ENCODE data around the gene HMSD. TPM values are rescaled to one million over a fixed set of nuclear protein-coding genes. Genes with fewer than 3 reads are reported as not detected.
"Not testable (repeated sequence)": the region's sequence is repeated elsewhere in the genome, so short reads cannot be mapped to it uniquely, and the experiment has no call there.

The HMSD gene
- polyA plus RNA-seq, 6 donors from 2014 or later = not detected

DNA sequence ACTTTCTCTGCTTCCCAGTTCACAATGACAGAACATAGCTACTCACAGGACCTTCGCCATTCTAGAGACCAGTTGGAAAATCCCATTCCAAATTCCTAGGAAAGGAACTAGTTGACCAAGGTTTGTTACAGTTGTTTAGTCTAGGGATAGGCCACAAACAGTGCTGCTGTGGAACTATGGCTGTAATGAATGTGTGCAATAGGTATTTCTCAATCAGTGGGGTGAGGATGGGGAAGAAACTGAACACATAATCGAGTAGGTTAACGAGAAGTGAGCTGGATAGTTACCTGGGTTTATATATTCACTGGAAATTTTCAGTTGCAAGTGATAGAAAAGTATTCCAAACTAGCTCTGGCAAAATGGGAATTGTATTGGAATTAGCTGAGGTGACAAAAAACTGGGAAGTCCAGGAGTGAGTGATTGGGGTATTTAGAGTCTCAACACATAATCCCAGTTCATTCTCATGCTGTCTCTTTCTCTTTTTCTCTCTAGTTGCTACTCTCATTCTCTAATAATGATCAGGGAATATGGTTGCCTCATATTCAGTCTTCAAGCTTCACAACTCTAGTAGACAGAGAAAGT lies 18.2 kb upstream of the HMSD start:
- ATAC-seq (ENCODE audit: low read depth in 2 of 2) (no peak), DNase-seq (no peak)
- Mint-ChIP-seq H3K27ac (no peak overlapping the region), H3K9me3 (no peaks in the 10 kb centered on the region), H3K4me1 (peaks cover 0 to 7% (median 0%) of the 10 kb centered on the region in 3 donors), H3K4me3 (no peak overlapping the region), H3K36me3 (no peaks in the 10 kb centered on the region), H3K27me3 (peaks cover 0 to 14% (median 0%) of the 10 kb centered on the region in 3 donors)

GRCh38 chr18:63936156-63936931 lies 12.8 kb upstream of the HMSD start:
- H3K4me3 Mint-ChIP-seq = peak overlapping the region in 3 of 8 donors; percentile 77 to 82 (median 78)

GRCh38 chr18:63936932-63937393 lies 12.1 kb upstream of the HMSD start:
- Mint-ChIP-seq H3K27me3 (peaks cover 9 to 19% (median 11%) of the 10 kb centered on the region in 3 donors), H3K4me3 (peak overlapping the region in 1 of 8 donors; percentile 78), H3K4me1 (peaks cover 3 to 7% (median 4%) of the 10 kb centered on the region in 3 donors), H3K9me3 (peaks cover 0 to 6% (median 0%) of the 10 kb centered on the region in 7 donors), H3K36me3 (no peaks in the 10 kb centered on the region), H3K27ac (no peak overlapping the region)
- DNase-seq (no peak), ATAC-seq (ENCODE audit: low read depth in 2 of 2) (no peak)

More at GRCh38 chr18:63936156-63936931, 12.8 kb upstream of the HMSD start:
- peak; percentile 34 for DNase-seq
- Mint-ChIP-seq H3K27ac (peak overlapping the region in 1 of 6 donors; percentile 53), H3K9me3 (no peaks in the 10 kb centered on the region), H3K36me3 (no peaks in the 10 kb centered on the region), H3K27me3 (peaks cover 3 to 12% (median 5%) of the 10 kb centered on the region in 3 donors), H3K4me1 (peaks cover 3 to 7% (median 4%) of the 10 kb centered on the region in 3 donors)
- peak; percentile 91 for ATAC-seq (ENCODE audit: low read depth in 2 of 2)

DNA sequence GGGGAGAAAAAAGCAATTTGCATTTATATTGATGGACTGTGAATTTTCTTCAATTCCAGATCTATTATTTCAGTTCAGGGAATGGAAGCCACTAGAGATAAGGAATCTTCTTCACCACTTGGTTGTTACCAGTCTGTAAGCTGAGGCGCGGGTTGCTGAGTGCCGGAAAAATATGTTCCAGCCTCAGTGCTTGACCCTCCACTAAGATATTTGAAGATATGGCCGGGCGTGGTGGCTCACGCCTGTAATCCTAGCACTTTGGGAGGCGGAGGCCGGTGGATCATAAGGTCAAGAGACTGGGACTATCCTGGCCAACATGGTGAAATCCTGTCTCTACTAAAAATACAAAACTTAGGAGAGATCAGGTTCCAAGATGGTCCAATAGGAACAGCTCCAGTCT lies 9.1 kb upstream of the HMSD start:
- H3K27ac Mint-ChIP-seq = no peak overlapping the region

GRCh38 chr18:63940543-63941050 lies 8.5 kb upstream of the HMSD start:
- not testable (repeated sequence) for DNase-seq; ATAC-seq (ENCODE audit: low read depth in 2 of 2); H3K4me1 Mint-ChIP-seq; H3K27ac Mint-ChIP-seq; H3K36me3 Mint-ChIP-seq; H3K4me3 Mint-ChIP-seq
- Mint-ChIP-seq H3K27me3 (peaks cover 35 to 39% (median 36%) of the 10 kb centered on the region in 3 donors), H3K9me3 (peaks cover 0 to 10% (median 0%) of the 10 kb centered on the region in 7 donors)

More for the DNA sequence above, 9.1 kb upstream of the HMSD start:
- H3K4me3 Mint-ChIP-seq = no peak overlapping the region
- peaks cover 3 to 7% (median 4%) of the 10 kb centered on the region in 3 donors for H3K4me1 Mint-ChIP-seq
- H3K36me3 Mint-ChIP-seq = no peaks in the 10 kb centered on the region
- peaks cover 0 to 8% (median 0%) of the 10 kb centered on the region in 7 donors for H3K9me3 Mint-ChIP-seq
- ATAC-seq (ENCODE audit: low read depth in 2 of 2) (no peak), DNase-seq (no peak)
- H3K27me3 Mint-ChIP-seq = peaks cover 35 to 39% (median 35%) of the 10 kb centered on the region in 3 donors

DNA sequence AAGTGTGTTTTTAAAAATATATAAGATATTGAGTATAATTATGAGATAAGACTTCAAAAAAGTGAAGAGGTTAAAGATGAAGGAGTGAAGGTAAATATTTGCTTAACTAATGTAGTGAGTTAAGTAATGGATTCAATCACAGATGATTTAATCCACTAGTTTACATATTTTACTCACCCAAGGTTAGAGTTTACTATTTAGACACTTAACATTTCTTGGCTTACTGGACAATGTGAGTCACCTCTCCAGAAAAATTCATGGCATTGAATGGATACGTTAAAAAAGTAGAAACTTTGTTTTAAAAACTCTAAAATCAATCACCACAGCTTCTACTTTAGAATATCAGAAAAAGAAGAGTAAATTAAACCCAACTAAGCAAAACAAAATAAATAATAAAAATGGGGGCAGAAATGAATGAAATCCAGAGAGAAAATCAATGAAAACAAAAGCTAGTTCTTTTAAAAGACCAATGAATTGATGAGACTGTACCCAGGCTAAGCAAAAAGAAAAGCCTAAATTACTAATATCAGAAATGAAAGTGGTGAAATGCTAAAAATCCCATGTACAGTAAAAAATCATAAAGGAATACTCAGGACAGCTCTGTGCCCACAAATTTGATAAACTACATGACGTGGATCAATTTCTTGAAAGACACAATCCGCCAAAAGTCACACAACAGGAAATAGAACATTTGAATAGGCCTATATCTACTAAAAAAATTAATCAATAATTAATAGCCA lies 1.9 kb upstream of the HMSD start:
- H3K27ac Mint-ChIP-seq = no peak overlapping the region
- ATAC-seq (ENCODE audit: low read depth in 2 of 2) = no peak
- no peaks in the 10 kb centered on the region for H3K36me3 Mint-ChIP-seq
- H3K27me3 Mint-ChIP-seq = peaks cover 25 to 63% (median 41%) of the 10 kb centered on the region in 3 donors
- peaks cover 0 to 9% (median 3%) of the 10 kb centered on the region in 7 donors for H3K9me3 Mint-ChIP-seq
- no peak overlapping the region for H3K4me3 Mint-ChIP-seq
- no peak for DNase-seq
- H3K4me1 Mint-ChIP-seq = peaks cover 8 to 16% (median 9%) of the 10 kb centered on the region in 3 donors

- peaks cover 0 to 7% (median 3%) of the 10 kb centered on the region in 7 donors for H3K9me3 Mint-ChIP-seq
- DNase-seq (no peak), ATAC-seq (ENCODE audit: low read depth in 2 of 2) (no peak)
- H3K27me3 Mint-ChIP-seq = peaks cover 12 to 43% (median 16%) of the 10 kb centered on the region in 3 donors
- peaks cover 8 to 16% (median 9%) of the 10 kb centered on the region in 3 donors for H3K4me1 Mint-ChIP-seq
- H3K4me3 Mint-ChIP-seq = no peak overlapping the region
- no peaks in the 10 kb centered on the region for H3K36me3 Mint-ChIP-seq
- H3K27ac Mint-ChIP-seq = no peak overlapping the region
Observed at GRCh38 chr18:63951302-63951705, 2.2 kb downstream of the HMSD start.

GRCh38 chr18:63953811-63954210 lies 4.7 kb downstream of the HMSD start:
- peaks cover 5 to 8% (median 8%) of the 10 kb centered on the region in 3 donors for H3K4me1 Mint-ChIP-seq
- no peak overlapping the region for H3K4me3 Mint-ChIP-seq
- peaks cover 0 to 7% (median 3%) of the 10 kb centered on the region in 7 donors for H3K9me3 Mint-ChIP-seq
- no peaks in the 10 kb centered on the region for H3K36me3 Mint-ChIP-seq
- ATAC-seq (ENCODE audit: low read depth in 2 of 2) = no peak
- peak overlapping the region in 1 of 6 donors; percentile 30 for H3K27ac Mint-ChIP-seq
- DNase-seq = no peak
- H3K27me3 Mint-ChIP-seq = peaks cover 8 to 40% (median 21%) of the 10 kb centered on the region in 3 donors

GRCh38 chr18:63956755-63957154 lies 7.7 kb downstream of the HMSD start:
- DNase-seq (no peak), ATAC-seq (ENCODE audit: low read depth in 2 of 2) (no peak)
- Mint-ChIP-seq H3K27ac (no peak overlapping the region), H3K4me3 (no peak overlapping the region), H3K9me3 (no peaks in the 10 kb centered on the region), H3K36me3 (no peaks in the 10 kb centered on the region), H3K4me1 (no peaks in the 10 kb centered on the region), H3K27me3 (peaks cover 12 to 44% (median 33%) of the 10 kb centered on the region in 3 donors)

- DNase-seq (no peak), ATAC-seq (ENCODE audit: low read depth in 2 of 2) (no peak)
- peaks cover 16 to 42% (median 24%) of the 10 kb centered on the region in 3 donors for H3K27me3 Mint-ChIP-seq
- no peaks in the 10 kb centered on the region for H3K36me3 Mint-ChIP-seq
- H3K9me3 Mint-ChIP-seq = no peaks in the 10 kb centered on the region
- H3K4me3 Mint-ChIP-seq = no peak overlapping the region
- no peaks in the 10 kb centered on the region for H3K4me1 Mint-ChIP-seq
- peak overlapping the region in 1 of 6 donors; percentile 22 for H3K27ac Mint-ChIP-seq
Observed at GRCh38 chr18:63960891-63961290, 11.8 kb downstream of the HMSD start.

- Mint-ChIP-seq H3K36me3 (no peaks in the 10 kb centered on the region), H3K27ac (peak overlapping the region in 1 of 6 donors; percentile 4), H3K4me1 (no peaks in the 10 kb centered on the region), H3K9me3 (no peaks in the 10 kb centered on the region), H3K27me3 (peaks cover 14 to 37% (median 21%) of the 10 kb centered on the region in 3 donors), H3K4me3 (peak overlapping the region in 1 of 8 donors; percentile 2)
- DNase-seq = no peak
- ATAC-seq (ENCODE audit: low read depth in 2 of 2) = no peak
Observed at GRCh38 chr18:63961435-63961980, 12.4 kb downstream of the HMSD start.

DNA sequence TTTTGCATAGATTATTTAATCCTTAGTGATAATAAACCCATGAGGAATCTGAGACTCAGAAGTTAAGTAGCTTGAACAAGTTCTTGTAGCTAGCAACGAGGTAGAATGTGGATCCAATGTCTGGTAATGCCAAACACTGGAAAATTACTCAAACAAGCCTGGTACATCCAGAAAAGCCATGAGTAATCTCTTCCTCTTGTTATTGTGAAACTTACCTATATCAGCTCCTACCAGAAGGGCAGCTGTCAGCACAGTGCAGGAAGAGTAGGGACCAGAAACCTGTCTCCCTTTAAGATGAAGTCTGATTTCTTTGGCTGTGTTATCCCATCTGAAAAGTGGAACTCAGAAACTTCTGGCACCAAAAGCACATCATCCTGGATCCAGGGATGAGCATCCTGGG lies 13.0 kb downstream of the HMSD start:
- DNase-seq = no peak
- Mint-ChIP-seq H3K4me3 (no peak overlapping the region), H3K27ac (peak overlapping the region in 1 of 6 donors; percentile 3), H3K4me1 (no peaks in the 10 kb centered on the region), H3K36me3 (no peaks in the 10 kb centered on the region), H3K27me3 (peaks cover 9 to 31% (median 22%) of the 10 kb centered on the region in 3 donors), H3K9me3 (no peaks in the 10 kb centered on the region)
- ATAC-seq (ENCODE audit: low read depth in 2 of 2) = no peak
